ENCODE data around the gene ERBB4.

GRCh38 chr2:211564441-211564840 is 974.2 kb downstream of the ERBB4 start:
- TF ChIP-seq CTCF (IDR thresholded peaks at IDR 0.05) (no peak), POLR2A (IDR thresholded peaks at IDR 0.05) (no peak)
